ENCODE data around the gene MEP1A. TPM values are rescaled to one million over a fixed set of nuclear protein-coding genes. Genes with fewer than 3 reads are reported as not detected.

Gene MEP1A
- total and polyA plus RNA-seq, 2 of the 4 experiments (the other 2 are of a cell fraction) = not detected

DNA sequence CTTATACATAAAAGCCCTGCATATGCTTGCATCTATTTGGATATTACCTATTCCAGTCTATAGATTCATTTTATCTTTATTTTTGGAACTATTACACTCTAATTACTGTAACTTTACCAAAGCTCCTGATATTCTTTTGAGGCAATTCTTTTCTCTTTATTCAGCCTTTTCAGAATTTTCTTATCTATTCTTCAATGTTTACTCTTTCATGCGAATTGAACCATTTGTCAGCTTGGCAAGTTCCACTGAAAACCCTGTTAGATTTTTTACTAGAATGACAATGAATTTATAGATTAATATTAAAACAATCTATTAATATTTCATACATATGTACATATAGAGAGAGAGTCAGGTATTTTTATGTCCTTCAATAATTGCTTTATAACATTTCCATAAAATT, 554 bp upstream of the MEP1A start:
- Histone ChIP-seq H3K23ac (ENCODE audit: low read depth, low read length) (no peak overlapping the region), H3K4me3 (ENCODE audit: insufficient read depth, low read depth, low read length) (no peak overlapping the region), H3K9me1 (ENCODE audit: insufficient read depth, low read length) (no peaks in the 10 kb centered on the region), H4K5ac (ENCODE audit: low read depth, low read length) (no peak overlapping the region), H3K18ac (ENCODE audit: low read depth, low read length) (no peak overlapping the region), H3K9me3 (ENCODE audit: control insufficient read depth, insufficient read depth, low read length) (no peaks in the 10 kb centered on the region), H3K4me2 (ENCODE audit: low read depth, low read length) (no peak overlapping the region), H3K79me1 (ENCODE audit: low read depth in 1 of 2, low read length in 2 of 2) (no peaks in the 10 kb centered on the region), H2AK9ac (replicated peaks; ENCODE audit: low read depth, low read length, poor library complexity) (no peak overlapping the region), H3K36me3 (ENCODE audit: control insufficient read depth, insufficient read depth, low read length) (no peaks in the 10 kb centered on the region), H2AFZ (replicated peaks; ENCODE audit: low read length, poor library complexity) (no peak overlapping the region), H4K91ac (ENCODE audit: insufficient read depth, low read depth, low read length) (no peak overlapping the region), H3K9ac (ENCODE audit: low read depth, low read length) (no peak overlapping the region), H3K14ac (replicated peaks; ENCODE audit: low read depth, low read length) (no peak overlapping the region), H2BK5ac (ENCODE audit: low read depth, low read length, poor library complexity, severe bottlenecking) (no peak overlapping the region), H3K56ac (ENCODE audit: extremely low read depth, insufficient read depth, low read length) (no peak overlapping the region), H3K4me1 (ENCODE audit: control insufficient read depth, insufficient read depth, low read length) (no peaks in the 10 kb centered on the region), H3K27me3 (ENCODE audit: control insufficient read depth, insufficient read depth, low read length) (no peaks in the 10 kb centered on the region), H3K4ac (ENCODE audit: low read depth, low read length) (no peak overlapping the region), H4K20me1 (ENCODE audit: insufficient read depth, low read length) (no peaks in the 10 kb centered on the region), H2AK5ac (ENCODE audit: low read depth, low read length) (no peak overlapping the region), H2BK15ac (ENCODE audit: low read depth, low read length) (no peak overlapping the region), H2BK120ac (ENCODE audit: low read depth, low read length) (no peak overlapping the region), H4K8ac (ENCODE audit: low read depth in 2 of 2, low read length in 2 of 2) (no peak overlapping the region), H2BK20ac (ENCODE audit: low read depth, low read length) (no peak overlapping the region), H3K27ac (ENCODE audit: insufficient read depth, low read length) (no peak overlapping the region)
- POLR2A ChIA-PET (ENCODE audit: unreplicated experiment) = no interaction called here
- ATAC-seq (ENCODE audit: low read depth) (no peak), DNase-seq (no peak)
- BruUV-seq (replicated peaks) = no TSS peak
- in situ Hi-C loops (cut with MboI; ENCODE audit: low sequenced_read_pairs) = loop anchor here (25.0 kb wide), 1 partner anchor 380 kb away; no protein-coding TSS in a partner anchor
- CTCF ChIA-PET = no interaction called here
- WGBS, 2 experiments (ENCODE audit: extremely low coverage in 2 of 2, insufficient read length in 1 of 2) = no CpG with 5 or more reads among the region's 1 CpG
- no peak for TF ChIP-seq CEBPB (IDR thresholded peaks at IDR 0.05; ENCODE audit: low read depth, low read length)
- dilution Hi-C loops (cut with HindIII; ENCODE audit: low sequenced_read_pairs, unreplicated experiment) = no loop called here
- intact Hi-C loops (cut with micrococcal nuclease) = no loop called here

All from IMR-90 (cell line).